ENCODE data around the gene NCOR1. TPM values are rescaled to one million over a fixed set of nuclear protein-coding genes. Genes with fewer than 3 reads are reported as not detected.

Gene NCOR1
- total and polyA plus RNA-seq, 9 of the 15 experiments (the other 6 are each of a cell fraction or from before 2014, with no cell fraction given), result 20.2 to 66.5 (median 50.9) TPM

- no peak for TF ChIP-seq AFF1 (IDR thresholded peaks at IDR 0.05; ENCODE audit: low read depth in 1 of 2, partially characterized antibody in 2 of 2)
- no peak for TF ChIP-seq POU5F1 (IDR thresholded peaks at IDR 0.05; ENCODE audit: borderline replicate concordance, low read depth, low read length, partially characterized antibody)
- TF ChIP-seq SMARCA5 (IDR thresholded peaks at IDR 0.05), result no peak
- TF ChIP-seq CSDE1 (IDR thresholded peaks at IDR 0.05), result peak in 1 of 2 experiments; percentile 45; a peak in 1 of 4 replicates
- TF ChIP-seq RBM15 (IDR thresholded peaks at IDR 0.05; ENCODE audit: insufficient read depth, low read length), result no peak
- TF ChIP-seq, protein P1, sequence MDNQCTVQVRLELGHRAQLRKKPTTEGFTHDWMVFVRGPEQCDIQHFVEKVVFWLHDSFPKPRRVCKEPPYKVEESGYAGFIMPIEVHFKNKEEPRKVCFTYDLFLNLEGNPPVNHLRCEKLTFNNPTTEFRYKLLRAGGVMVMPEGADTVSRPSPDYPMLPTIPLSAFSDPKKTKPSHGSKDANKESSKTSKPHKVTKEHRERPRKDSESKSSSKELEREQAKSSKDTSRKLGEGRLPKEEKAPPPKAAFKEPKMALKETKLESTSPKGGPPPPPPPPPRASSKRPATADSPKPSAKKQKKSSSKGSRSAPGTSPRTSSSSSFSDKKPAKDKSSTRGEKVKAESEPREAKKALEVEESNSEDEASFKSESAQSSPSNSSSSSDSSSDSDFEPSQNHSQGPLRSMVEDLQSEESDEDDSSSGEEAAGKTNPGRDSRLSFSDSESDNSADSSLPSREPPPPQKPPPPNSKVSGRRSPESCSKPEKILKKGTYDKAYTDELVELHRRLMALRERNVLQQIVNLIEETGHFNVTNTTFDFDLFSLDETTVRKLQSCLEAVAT (IDR thresholded peaks at IDR 0.05), result no peak
- TF ChIP-seq NR2C1 (IDR thresholded peaks at IDR 0.05), result no peak
- no peak for TF ChIP-seq NR2C1 (tag; IDR thresholded peaks at IDR 0.05)
- no peak for TF ChIP-seq ZNF212 (CRISPR knock-in tag; IDR thresholded peaks at IDR 0.05)
- no peak for TF ChIP-seq ZBED1 (IDR thresholded peaks at IDR 0.05)
- TF ChIP-seq KAT2B (IDR thresholded peaks at IDR 0.05; ENCODE audit: low read depth, low read length), result no peak
- TF ChIP-seq, protein P2, sequence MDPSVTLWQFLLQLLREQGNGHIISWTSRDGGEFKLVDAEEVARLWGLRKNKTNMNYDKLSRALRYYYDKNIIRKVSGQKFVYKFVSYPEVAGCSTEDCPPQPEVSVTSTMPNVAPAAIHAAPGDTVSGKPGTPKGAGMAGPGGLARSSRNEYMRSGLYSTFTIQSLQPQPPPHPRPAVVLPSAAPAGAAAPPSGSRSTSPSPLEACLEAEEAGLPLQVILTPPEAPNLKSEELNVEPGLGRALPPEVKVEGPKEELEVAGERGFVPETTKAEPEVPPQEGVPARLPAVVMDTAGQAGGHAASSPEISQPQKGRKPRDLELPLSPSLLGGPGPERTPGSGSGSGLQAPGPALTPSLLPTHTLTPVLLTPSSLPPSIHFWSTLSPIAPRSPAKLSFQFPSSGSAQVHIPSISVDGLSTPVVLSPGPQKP (CRISPR knock-in tag; IDR thresholded peaks at IDR 0.05), result no peak; the same call in 1 of the 2 replicates
- TF ChIP-seq FOXJ3 (CRISPR knock-in tag; IDR thresholded peaks at IDR 0.05), result no peak
- TF ChIP-seq, protein P3, sequence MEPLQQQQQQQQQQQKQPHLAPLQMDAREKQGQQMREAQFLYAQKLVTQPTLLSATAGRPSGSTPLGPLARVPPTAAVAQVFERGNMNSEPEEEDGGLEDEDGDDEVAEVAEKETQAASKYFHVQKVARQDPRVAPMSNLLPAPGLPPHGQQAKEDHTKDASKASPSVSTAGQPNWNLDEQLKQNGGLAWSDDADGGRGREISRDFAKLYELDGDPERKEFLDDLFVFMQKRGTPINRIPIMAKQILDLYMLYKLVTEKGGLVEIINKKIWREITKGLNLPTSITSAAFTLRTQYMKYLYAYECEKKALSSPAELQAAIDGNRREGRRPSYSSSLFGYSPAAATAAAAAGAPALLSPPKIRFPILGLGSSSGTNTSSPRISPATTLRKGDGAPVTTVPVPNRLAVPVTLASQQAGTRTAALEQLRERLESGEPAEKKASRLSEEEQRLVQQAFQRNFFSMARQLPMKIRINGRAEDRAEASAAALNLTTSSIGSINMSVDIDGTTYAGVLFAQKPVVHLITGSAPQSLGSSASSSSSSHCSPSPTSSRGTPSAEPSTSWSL (CRISPR knock-in tag; IDR thresholded peaks at IDR 0.05; ENCODE audit: borderline replicate concordance), result no peak
- TF ChIP-seq ZNF655 (CRISPR knock-in tag; IDR thresholded peaks at IDR 0.05), result no peak
- no peak for TF ChIP-seq SIN3B (IDR thresholded peaks at IDR 0.05; ENCODE audit: low read depth)
- no peak for TF ChIP-seq NCOA2 (IDR thresholded peaks at IDR 0.05; ENCODE audit: partially characterized antibody in 2 of 2)
- TF ChIP-seq NFXL1 (CRISPR knock-in tag; IDR thresholded peaks at IDR 0.05), result no peak
- no peak for TF ChIP-seq RNF2 (IDR thresholded peaks at IDR 0.05)
Observed at GRCh38 chr17:15999141-15999973, 216.0 kb downstream of the NCOR1 start, which contains the start of the genes TTC19 and ZSWIM7 (continued).
